Keratinocyte (primary cell): Measurements from ENCODE around the gene MGRN1. TPM values are rescaled to one million over a fixed set of nuclear protein-coding genes. Genes with fewer than 3 reads are reported as not detected.

Experiments
- DNase-seq: peaks from one replicate; pipeline ENCODE4 v3.0.0-alpha.2; 2011; ENCODE audit warnings: low read depth, missing footprints, low spot score
- FAIRE-seq: peaks from 2 replicates; lab custom pipeline; 2011; peaks lifted over from hg19 to GRCh38; lab: Jason Lieb, UNC
- H2AFZ ChIP-seq: 2 replicates; pipeline ENCODE4 v1.6.0; 2012; ENCODE audit warnings: low read length, control low read depth, inconsistent platforms; ENCODE audit not compliant: control insufficient read depth
- H3K27ac ChIP-seq: 2 replicates; pipeline ENCODE4 v1.5.1; 2011; ENCODE audit warnings: low read length; ENCODE audit not compliant: control insufficient read depth, insufficient read depth
- H3K27me3 ChIP-seq: 3 replicates; pipeline ENCODE4 v1.6.0; 2011; ENCODE audit warnings: low read length; ENCODE audit not compliant: control insufficient read depth, insufficient read depth; ENCODE audit errors: extremely low read depth
- H3K36me3 ChIP-seq, 2 experiments: 2 replicates in 1 of 2; 3 replicates in 1 of 2; pipeline ENCODE4 v1.5.1; 2011; ENCODE audit warnings: low read length in 2 of 2, mild to moderate bottlenecking in 1 of 2; ENCODE audit not compliant: control insufficient read depth in 2 of 2, insufficient read depth in 2 of 2; ENCODE audit errors: extremely low read depth in 1 of 2
- H3K4me1 ChIP-seq: 3 replicates; pipeline ENCODE4 v1.5.1; 2011; ENCODE audit warnings: low read length; ENCODE audit not compliant: control insufficient read depth, insufficient read depth; ENCODE audit errors: extremely low read depth
- H3K4me2 ChIP-seq: 3 replicates; pipeline ENCODE4 v1.6.0; 2011; ENCODE audit warnings: low read depth, low read length; ENCODE audit not compliant: control insufficient read depth, insufficient read depth; ENCODE audit errors: extremely low read depth
- H3K4me3 ChIP-seq, 3 experiments: fragments of 200-600 bp in 1 of 3; sonication (generic) in 1 of 3; 2 replicates in 2 of 3; 3 replicates in 1 of 3; pipeline ENCODE4 v1.5.1; 2011 to 2016; ENCODE audit warnings: low read length in 3 of 3, mild to moderate bottlenecking in 3 of 3, control low read depth in 2 of 3, inconsistent platforms in 1 of 3, low read depth in 1 of 3, mixed read lengths in 1 of 3, mixed run types in 1 of 3, moderate library complexity in 1 of 3; ENCODE audit not compliant: control insufficient read depth in 2 of 3, insufficient read depth in 2 of 3; ENCODE audit errors: extremely low read depth in 1 of 3
- H3K79me2 ChIP-seq: 2 replicates; pipeline ENCODE4 v1.6.0; 2012; ENCODE audit warnings: low read length; ENCODE audit not compliant: control insufficient read depth, insufficient read depth
- H3K9ac ChIP-seq: 3 replicates; pipeline ENCODE4 v1.6.0; 2011; ENCODE audit warnings: low read length; ENCODE audit not compliant: control insufficient read depth, insufficient read depth; ENCODE audit errors: extremely low read depth
- H3K9me1 ChIP-seq: 3 replicates; pipeline ENCODE4 v1.6.0; 2011; ENCODE audit warnings: low read length; ENCODE audit not compliant: control insufficient read depth, insufficient read depth; ENCODE audit errors: extremely low read depth
- H3K9me3 ChIP-seq: 2 replicates; pipeline ENCODE4 v1.5.1; 2012; ENCODE audit warnings: low read depth, low read length; ENCODE audit not compliant: control insufficient read depth
- H4K20me1 ChIP-seq: 3 replicates; pipeline ENCODE4 v1.6.0; 2011; ENCODE audit warnings: low read length; ENCODE audit not compliant: control insufficient read depth, insufficient read depth; ENCODE audit errors: extremely low read depth
- EZH2 ChIP-seq: IDR thresholded peaks from one replicate; pipeline ENCODE4 v1.6.1; 2012; ENCODE audit warnings: inconsistent platforms, mild to moderate bottlenecking, low read length, moderate library complexity
- dilution Hi-C: fragments of 300-500 bp; cut with MboI; formaldehyde crosslinking; loops from one replicate; pipeline ENCODE4 v1.7.0; 2020; ENCODE audit warnings: low sequenced_read_pairs; ENCODE audit not compliant: extremely low pct_ligation_motif_present
- polyA plus RNA-seq, 5 experiments: library from polyadenylated mRNA; depleted of rRNA in 3 of 5; stranded (reverse) in 3 of 5; stranded (forward) in 1 of 5; unstranded in 1 of 5; fragments of >200 nt; gene quantifications; 1 replicate in 1 of 5; 2 replicates in 3 of 5; 3 replicates in 1 of 5; pipeline versions ENCODE4 v1.2.1 to v1.2.3, GENCODE V29; 2011 to 2012; ENCODE audit warnings: missing spikeins in 2 of 5, low read depth in 1 of 5, low replicate concordance in 1 of 5
- TF ChIP-seq, protein P1 (sequence below), 3 experiments: IDR thresholded peaks in 1 of 3; conservative IDR thresholded peaks in 1 of 3; optimal IDR thresholded peaks in 1 of 3; 2 replicates in 2 of 3; 3 replicates in 1 of 3; pipeline versions ENCODE3 to v1.5.1; 2011; ENCODE audit warnings: low read length in 3 of 3, mild to moderate bottlenecking in 3 of 3, moderate library complexity in 2 of 3, control low read depth in 1 of 3, inconsistent platforms in 1 of 3; ENCODE audit not compliant: insufficient read depth in 2 of 3; ENCODE audit errors: extremely low read depth in 1 of 3

MGRN1 gene
- polyA plus RNA-seq, 1 donor (not counting 4 experiments of a cell fraction or from before 2014, with no cell fraction given) = 1.9 TPM

DNA sequence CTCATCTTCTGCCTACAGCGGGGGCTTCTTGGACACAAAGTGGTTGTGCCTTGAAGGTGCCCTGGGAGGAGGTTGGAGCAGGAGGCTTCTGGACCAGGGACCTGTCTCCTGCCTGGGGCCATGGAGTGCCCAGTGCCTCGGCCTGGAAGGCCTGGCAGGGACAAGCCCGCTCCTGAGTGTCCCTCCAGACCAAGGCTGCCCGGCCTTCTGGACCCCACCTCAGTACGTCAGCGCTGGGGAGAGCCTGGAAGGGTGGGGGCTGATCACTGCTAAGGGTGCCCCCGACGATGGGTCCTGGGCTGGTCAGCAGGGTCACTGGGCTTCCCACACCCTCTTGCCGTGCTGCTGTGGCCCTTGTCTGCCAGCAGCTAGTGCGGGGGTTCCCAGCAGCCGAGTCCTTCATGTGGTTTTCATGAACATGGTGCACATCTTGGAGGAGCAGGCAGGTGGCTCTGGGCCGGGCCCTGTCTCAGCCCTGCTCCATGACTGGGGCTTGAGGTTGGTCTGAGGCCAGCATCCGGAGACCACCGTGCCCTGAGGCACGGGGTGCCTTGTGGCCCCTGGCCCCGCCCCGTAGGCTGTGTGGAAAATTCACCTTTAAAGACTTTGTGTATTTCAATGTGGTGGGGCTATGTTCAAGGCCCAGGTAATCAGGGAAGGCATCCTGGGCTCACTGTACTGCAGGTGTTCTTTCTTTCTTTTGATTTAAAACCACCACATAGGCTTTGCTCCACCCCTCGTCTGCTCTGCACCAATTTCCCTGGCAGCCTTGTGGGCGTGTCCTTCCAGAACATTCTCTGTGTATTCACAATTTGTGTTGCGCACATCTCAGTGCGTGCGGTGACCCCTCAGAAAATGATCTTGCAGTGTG lies 22.4 kb downstream of the MGRN1 start:
- Histone ChIP-seq H3K27me3 (no peaks in the 10 kb centered on the region), H3K9me3 (no peaks in the 10 kb centered on the region), H3K4me3 (no peak overlapping the region), H3K79me2 (peaks cover 46% of the 10 kb centered on the region), H3K27ac (no peak overlapping the region), H3K9me1 (no peaks in the 10 kb centered on the region), H3K4me1 (no peaks in the 10 kb centered on the region), H4K20me1 (no peaks in the 10 kb centered on the region), H2AFZ (no peak overlapping the region), H3K36me3 (peaks cover 0 to 22% of the 10 kb centered on the region in 2 experiments), H3K9ac (no peak overlapping the region), H3K4me2 (no peak overlapping the region)
- TF ChIP-seq EZH2 = no peak
- TF ChIP-seq, protein P1, sequence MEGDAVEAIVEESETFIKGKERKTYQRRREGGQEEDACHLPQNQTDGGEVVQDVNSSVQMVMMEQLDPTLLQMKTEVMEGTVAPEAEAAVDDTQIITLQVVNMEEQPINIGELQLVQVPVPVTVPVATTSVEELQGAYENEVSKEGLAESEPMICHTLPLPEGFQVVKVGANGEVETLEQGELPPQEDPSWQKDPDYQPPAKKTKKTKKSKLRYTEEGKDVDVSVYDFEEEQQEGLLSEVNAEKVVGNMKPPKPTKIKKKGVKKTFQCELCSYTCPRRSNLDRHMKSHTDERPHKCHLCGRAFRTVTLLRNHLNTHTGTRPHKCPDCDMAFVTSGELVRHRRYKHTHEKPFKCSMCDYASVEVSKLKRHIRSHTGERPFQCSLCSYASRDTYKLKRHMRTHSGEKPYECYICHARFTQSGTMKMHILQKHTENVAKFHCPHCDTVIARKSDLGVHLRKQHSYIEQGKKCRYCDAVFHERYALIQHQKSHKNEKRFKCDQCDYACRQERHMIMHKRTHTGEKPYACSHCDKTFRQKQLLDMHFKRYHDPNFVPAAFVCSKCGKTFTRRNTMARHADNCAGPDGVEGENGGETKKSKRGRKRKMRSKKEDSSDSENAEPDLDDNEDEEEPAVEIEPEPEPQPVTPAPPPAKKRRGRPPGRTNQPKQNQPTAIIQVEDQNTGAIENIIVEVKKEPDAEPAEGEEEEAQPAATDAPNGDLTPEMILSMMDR (optimal IDR thresholded peaks at IDR 0.05 in 1 of 3, IDR thresholded peaks at IDR 0.05 in 1 of 3, conservative IDR thresholded peaks at IDR 0.05 in 1 of 3; ENCODE audit: extremely low read depth in 1 of 3, insufficient read depth in 2 of 3, low read length in 3 of 3) = no peak
- no peak for DNase-seq
- FAIRE-seq = no peak
- dilution Hi-C loops = no loop called here

DNA sequence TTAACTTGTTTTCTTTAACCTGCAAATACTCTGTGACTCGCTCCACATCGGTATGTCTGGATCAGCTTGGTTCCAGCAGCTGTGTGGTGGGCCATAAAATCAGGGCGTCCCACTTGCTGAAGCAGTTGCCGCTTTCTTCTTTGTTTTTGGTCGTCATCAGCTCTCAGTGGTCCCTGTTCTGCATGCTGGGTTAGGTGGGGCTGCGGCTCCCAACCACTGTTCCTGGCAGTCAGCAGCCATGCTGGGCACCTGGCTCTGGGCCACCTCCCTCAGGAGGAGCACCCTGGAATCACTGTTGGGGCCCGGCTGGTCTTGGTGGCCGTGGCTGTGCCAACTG lies 23.0 kb downstream of the MGRN1 start:
- Histone ChIP-seq H3K4me3 (no peak overlapping the region), H3K27me3 (no peaks in the 10 kb centered on the region), H3K9me1 (no peaks in the 10 kb centered on the region), H3K27ac (no peak overlapping the region), H3K4me2 (no peak overlapping the region), H3K79me2 (peaks cover 41% of the 10 kb centered on the region), H4K20me1 (no peaks in the 10 kb centered on the region), H3K4me1 (no peaks in the 10 kb centered on the region), H3K9ac (no peak overlapping the region), H3K9me3 (no peaks in the 10 kb centered on the region), H3K36me3 (peaks cover under 1 to 28% of the 10 kb centered on the region in 2 experiments), H2AFZ (no peak overlapping the region)
- dilution Hi-C loops = no loop called here
- FAIRE-seq (no peak), DNase-seq (no peak)
- TF ChIP-seq, protein P1 (optimal IDR thresholded peaks at IDR 0.05 in 1 of 3, IDR thresholded peaks at IDR 0.05 in 1 of 3, conservative IDR thresholded peaks at IDR 0.05 in 1 of 3; ENCODE audit: extremely low read depth in 1 of 3, insufficient read depth in 2 of 3, low read length in 3 of 3) = no peak
- no peak for TF ChIP-seq EZH2
